ENCODE results near the gene PARP1.

DNA sequence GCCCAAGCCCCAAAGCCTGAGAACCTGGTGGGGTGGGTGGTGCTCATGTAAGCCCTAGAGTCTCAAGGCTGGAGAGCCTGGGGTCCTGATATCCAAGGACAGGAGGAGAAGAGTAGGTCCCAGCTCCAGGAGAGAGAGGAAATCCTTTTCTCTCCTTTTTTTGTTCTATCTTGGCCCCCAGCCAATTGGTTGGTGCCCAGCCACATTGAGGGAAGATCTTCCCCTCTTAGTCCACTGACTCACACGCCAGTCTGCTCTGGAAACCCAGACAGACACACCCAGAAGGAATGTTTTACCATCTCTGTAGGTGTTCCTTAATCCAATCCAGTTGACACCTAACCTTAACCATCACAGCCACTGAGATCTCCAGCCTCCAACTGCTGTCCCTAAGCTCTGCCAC is 82.7 kb downstream of the PARP1 start:
- no peak for TF ChIP-seq CTCF (IDR thresholded peaks at IDR 0.05)
- TF ChIP-seq POLR2A (IDR thresholded peaks at IDR 0.05), result no peak
- no peak for TF ChIP-seq EP300 (IDR thresholded peaks at IDR 0.05)
